Activated gamma-delta T cell treated with Interleukin-2 at 50 U/mL for 16 hours (primary cell): ENCODE measurements around the gene PRTG.
"Not testable (repeated sequence)": the region's sequence is repeated elsewhere in the genome, so short reads cannot be mapped to it uniquely, and the experiment has no call there.

Experiments used
- DNase-seq: peaks from one replicate; pipeline ENCODE4 v3.0.0-alpha.2; 2020

The PRTG gene

GRCh38 chr15:55741833-55742497, 987 bp downstream of the PRTG start:
- no peak for DNase-seq

GRCh38 chr15:55740981-55741832, 1.7 kb downstream of the PRTG start:
- no peak for DNase-seq

GRCh38 chr15:55740359-55740878, 2.5 kb downstream of the PRTG start:
- DNase-seq = no peak

GRCh38 chr15:55739641-55740040, 3.3 kb downstream of the PRTG start:
- no peak for DNase-seq

- no peak for DNase-seq
These were observed 4.2 kb downstream of the PRTG start for GRCh38 chr15:55738715-55739114.

- no peak for DNase-seq
These were observed 5.6 kb downstream of the PRTG start for GRCh38 chr15:55737373-55737772.

- DNase-seq = no peak
These were observed 6.2 kb downstream of the PRTG start for GRCh38 chr15:55736756-55737155.

- DNase-seq = no peak
These were observed 8.3 kb downstream of the PRTG start for GRCh38 chr15:55734641-55735040.

DNA sequence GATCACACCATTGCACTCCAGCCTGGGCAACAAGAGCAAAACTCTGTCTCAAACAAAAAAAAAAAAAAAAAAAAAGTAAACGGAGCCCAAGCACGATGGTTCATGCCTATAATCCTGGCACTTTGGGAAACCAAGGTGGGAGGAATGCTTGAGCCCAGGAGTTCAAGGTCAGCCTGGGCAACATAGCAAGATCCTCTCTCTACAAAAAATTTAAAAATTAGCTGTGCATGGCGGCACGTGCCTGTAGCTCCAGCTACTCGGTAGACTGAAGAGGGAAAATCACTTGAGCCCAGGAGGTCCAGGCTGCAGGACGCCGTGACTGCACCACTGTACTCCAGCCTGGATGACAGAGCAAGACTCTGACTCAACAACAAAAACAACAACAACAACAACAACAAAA, 9.5 kb downstream of the PRTG start:
- DNase-seq = not testable (repeated sequence)

GRCh38 chr15:55721554-55722185, 21.3 kb downstream of the PRTG start:
- no peak for DNase-seq

DNA sequence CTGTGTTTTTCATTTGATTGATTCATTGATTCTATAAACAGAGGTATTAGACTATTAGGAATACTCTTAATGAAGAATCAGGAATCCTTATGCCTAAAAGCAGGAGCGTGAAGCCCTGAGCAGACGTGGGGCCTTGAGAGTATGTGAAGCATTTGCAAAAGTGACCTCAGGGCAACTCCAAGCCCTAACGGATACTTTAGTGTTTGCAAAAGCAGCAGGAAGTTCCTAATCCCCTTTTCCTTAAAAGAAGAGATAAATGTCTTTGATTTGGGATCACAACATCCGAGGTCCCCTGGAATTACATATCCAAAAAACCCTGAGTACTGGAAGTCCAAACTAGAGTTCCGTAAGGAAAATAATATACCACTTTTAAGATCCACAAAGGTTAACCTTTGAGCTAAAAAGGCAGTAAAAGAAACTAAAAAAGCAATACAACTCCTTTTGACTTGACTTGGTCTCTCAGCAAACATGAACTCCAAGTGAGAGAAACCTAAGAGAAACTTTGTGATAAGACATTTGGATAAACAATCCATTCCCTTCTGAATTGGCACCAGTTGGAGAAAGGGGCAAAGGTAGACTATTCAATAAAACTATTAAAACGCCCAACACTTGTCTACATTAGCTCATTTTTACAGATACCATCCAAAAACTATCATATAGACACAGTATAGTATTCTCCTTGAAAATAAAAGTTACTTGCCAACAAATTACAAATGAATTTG, 27.4 kb downstream of the PRTG start:
- no peak for DNase-seq

- no peak for DNase-seq
These were observed 28.9 kb downstream of the PRTG start for GRCh38 chr15:55714064-55714463.

GRCh38 chr15:55712363-55712762, 30.6 kb downstream of the PRTG start:
- DNase-seq = no peak

DNA sequence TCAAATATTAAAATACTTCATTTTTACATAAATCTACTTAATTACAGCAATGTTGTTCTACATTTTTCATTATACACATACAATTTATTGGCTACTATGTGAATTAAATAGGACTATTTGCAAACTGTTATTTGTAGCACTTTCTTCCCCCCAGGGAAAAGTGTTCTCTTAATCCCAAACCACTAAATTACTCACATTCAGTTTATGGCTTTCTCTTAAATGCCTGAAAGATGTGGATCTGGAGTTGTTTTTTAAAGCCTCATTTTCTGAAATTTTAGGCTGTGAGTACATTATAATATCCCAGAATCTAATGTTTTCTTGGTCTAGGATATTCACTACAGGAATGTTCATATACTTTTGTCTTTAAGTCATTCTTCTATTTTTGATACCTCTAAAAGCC, 32.7 kb downstream of the PRTG start:
- DNase-seq = no peak

- no peak for DNase-seq
These were observed 33.5 kb downstream of the PRTG start for GRCh38 chr15:55709458-55709857.

GRCh38 chr15:55708720-55709119, 34.2 kb downstream of the PRTG start:
- DNase-seq = no peak

- DNase-seq = no peak
These were observed 35.0 kb downstream of the PRTG start for GRCh38 chr15:55707951-55708350.

DNA sequence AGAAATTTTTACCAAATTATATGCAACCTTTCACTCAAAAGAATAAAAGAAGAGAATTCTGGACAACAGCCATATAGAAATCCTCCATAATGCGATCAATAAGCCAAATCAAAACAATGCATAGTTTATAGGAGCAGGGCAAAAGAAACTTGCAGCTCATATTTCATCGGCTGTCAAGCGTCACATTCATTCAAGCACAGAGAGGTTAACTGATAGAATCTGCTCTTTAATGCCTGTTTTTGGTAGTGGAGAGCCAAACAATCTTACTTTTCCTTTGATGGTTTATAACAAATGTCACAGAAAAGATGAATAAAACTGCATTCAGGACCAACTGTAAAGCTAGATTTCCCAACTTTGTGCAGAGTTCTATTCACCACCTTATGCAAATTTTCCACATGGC, 35.4 kb downstream of the PRTG start:
- DNase-seq = no peak

GRCh38 chr15:55703873-55704301, 39.1 kb downstream of the PRTG start:
- DNase-seq = no peak

- no peak for DNase-seq
These were observed 42.1 kb downstream of the PRTG start for GRCh38 chr15:55700876-55701275.

DNA sequence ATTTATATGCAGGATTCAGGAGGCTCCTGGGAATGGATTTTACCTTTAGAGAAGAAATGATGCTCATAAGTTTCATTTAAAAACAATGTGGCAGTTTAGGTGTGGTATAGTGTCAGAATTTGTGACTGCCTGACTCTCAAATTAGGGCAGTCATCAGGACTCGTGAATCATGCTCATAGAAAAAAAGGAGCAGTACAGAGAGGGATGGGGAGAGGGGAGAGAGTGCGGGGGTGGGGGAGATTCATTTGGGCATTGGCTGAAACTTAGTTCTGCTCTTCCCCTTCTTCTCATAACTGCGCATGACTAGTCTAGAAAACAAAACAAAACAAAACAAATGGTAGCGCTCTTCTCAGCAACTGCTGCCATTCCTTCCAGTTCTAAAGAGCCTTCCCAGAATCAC, 44.3 kb downstream of the PRTG start:
- no peak for DNase-seq

DNA sequence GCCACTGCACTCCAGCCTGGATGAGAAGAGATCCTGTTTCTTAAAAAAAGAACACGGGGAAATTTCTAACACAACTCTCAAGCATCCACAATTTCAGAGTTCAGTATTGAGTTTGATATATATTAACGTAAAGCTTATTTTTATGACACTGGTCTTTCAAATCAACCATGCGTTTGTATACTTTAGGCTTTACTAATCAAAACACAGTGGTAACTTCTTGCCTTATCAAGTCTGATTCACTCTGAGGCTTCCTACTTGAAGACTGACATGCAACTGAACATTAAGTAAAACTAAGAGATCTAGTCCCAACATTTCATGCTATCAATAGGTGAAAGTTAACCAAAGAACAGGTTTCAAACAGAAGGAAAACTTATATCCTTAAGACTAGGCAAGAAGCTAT, 46.7 kb downstream of the PRTG start:
- no peak for DNase-seq

- no peak for DNase-seq
These were observed 47.5 kb downstream of the PRTG start for GRCh38 chr15:55695432-55695831.
